GM11168 (cell line): ENCODE data around the gene POLN.

Experiments
- in situ Hi-C: fragments of 300-500 bp; cut with MboI; formaldehyde crosslinking; loops from one replicate; pipeline ENCODE4 v1.12.0; 2022; ENCODE audit warnings: low sequenced_read_pairs; ENCODE audit not compliant: unreplicated experiment

The POLN gene

GRCh38 chr4:2091990-2092668, 149.8 kb downstream of the POLN start:
- in situ Hi-C loops, result no loop called here

GRCh38 chr4:2090642-2091041, 151.3 kb downstream of the POLN start:
- in situ Hi-C loops, result no loop called here

- in situ Hi-C loops, result no loop called here
Measured at GRCh38 chr4:2089222-2089621, 152.7 kb downstream of the POLN start.

- in situ Hi-C loops, result no loop called here
Measured at GRCh38 chr4:2087170-2087569, 154.8 kb downstream of the POLN start.

GRCh38 chr4:2085496-2085901, 156.4 kb downstream of the POLN start:
- in situ Hi-C loops, result no loop called here

- in situ Hi-C loops, result no loop called here
Measured at GRCh38 chr4:2084316-2084715, 157.6 kb downstream of the POLN start.

- in situ Hi-C loops, result no loop called here
Measured at GRCh38 chr4:2083826-2084160, 158.1 kb downstream of the POLN start.

- in situ Hi-C loops, result no loop called here
Measured at GRCh38 chr4:2083116-2083825, 158.7 kb downstream of the POLN start.

GRCh38 chr4:2082627-2083026, 159.3 kb downstream of the POLN start:
- in situ Hi-C loops, result no loop called here

GRCh38 chr4:2082118-2082517, 159.8 kb downstream of the POLN start:
- in situ Hi-C loops, result no loop called here

- in situ Hi-C loops, result no loop called here
Measured at GRCh38 chr4:2081540-2081939, 160.4 kb downstream of the POLN start.

GRCh38 chr4:2080429-2081300, 161.3 kb downstream of the POLN start:
- in situ Hi-C loops, result no loop called here

GRCh38 chr4:2079926-2080325, 162.0 kb downstream of the POLN start:
- in situ Hi-C loops, result no loop called here

GRCh38 chr4:2079006-2079405, 162.9 kb downstream of the POLN start:
- in situ Hi-C loops, result no loop called here

- in situ Hi-C loops, result no loop called here
Measured at GRCh38 chr4:2078584-2078983, 163.3 kb downstream of the POLN start.

- in situ Hi-C loops, result no loop called here
Measured at GRCh38 chr4:2077537-2078460, 164.1 kb downstream of the POLN start.

GRCh38 chr4:2076908-2077536, 164.9 kb downstream of the POLN start:
- in situ Hi-C loops, result no loop called here

- in situ Hi-C loops, result no loop called here
Measured at GRCh38 chr4:2075987-2076907, 165.7 kb downstream of the POLN start.
